HG02763 (cell line): ENCODE results near the gene SEC16B.

ENCODE experiments used
- ATAC-seq: cut with Tn5 transposase; IDR thresholded peaks from one replicate; pipeline ENCODE4 v1.9.1; 2021; ENCODE audit warnings: mild to moderate bottlenecking, moderate library complexity; ENCODE audit not compliant: unreplicated experiment

Gene SEC16B

DNA sequence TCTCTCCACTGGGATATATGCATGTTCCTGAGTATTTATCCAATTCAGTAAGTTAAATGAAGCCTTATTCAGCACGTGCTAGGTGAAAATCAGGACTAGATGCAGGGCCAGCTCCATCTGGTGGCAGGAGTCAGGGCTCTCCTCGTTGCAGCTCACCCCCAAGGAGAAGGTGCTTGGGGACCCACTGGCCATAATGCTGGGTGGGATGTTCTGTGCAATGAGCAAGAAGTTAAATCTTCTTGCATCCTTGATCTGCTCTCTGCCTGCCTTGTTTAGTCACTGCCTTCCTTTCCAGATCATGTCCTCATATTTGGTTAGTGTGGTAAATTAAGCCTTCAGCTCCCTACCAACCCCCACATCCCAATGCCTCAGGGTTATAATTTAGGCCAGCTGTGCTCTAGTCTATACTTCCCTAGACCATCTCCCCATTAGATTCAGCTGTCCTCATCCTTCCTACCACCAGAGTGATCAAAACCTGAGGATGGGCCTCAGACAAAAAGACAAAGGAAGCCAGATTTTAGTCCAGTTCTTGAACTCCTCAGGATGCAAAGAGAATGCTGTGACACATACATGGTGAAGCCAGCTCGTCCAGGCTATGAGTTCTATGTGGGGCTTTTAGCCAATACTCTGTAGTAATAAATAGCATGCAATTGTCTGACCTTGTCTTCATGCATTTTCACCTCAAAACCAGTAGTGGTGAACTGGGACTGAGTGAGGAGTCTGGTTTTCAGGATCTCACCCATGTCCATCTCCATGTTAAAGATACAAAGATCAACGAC, 55.9 kb downstream of the SEC16B start:
- ATAC-seq: no peak

DNA sequence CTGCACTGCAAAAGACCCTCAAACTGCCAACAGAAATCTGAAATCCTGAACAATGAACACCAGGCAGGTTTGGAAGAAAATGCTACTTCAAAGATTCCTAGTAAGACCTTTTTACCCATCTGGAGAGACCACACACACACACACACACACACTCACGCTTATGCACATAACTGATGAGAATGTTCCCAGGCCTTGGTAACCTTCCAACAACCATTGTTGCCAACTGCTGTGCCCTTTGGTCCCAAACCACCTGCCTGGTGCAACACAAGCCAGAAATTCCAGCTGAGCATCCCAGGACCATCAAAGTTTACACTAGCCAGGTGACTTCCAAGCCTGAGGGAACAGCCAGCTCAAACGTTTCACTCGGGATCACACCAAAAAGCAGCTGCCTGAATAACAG, 56.9 kb downstream of the SEC16B start:
- no peak for ATAC-seq

DNA sequence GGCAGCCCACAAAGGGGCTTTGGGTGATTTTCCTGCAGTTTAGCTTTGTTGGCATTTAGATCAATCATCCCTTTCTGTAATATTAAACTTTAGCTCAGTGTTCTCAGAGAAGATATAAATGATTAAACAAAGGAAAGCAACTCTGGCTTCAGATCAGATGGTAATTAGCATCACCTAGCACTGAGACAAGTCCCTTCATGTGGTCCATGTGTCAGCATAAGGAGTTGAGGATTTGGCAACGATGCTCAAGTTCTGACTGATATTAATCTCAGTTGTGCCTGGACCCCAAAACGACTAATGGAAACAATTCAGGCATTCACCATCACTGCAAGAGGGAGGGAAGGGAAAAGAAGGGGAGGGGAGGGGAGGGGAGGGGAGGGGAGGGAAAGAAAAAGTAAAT, 60.4 kb downstream of the SEC16B start:
- no peak for ATAC-seq

DNA sequence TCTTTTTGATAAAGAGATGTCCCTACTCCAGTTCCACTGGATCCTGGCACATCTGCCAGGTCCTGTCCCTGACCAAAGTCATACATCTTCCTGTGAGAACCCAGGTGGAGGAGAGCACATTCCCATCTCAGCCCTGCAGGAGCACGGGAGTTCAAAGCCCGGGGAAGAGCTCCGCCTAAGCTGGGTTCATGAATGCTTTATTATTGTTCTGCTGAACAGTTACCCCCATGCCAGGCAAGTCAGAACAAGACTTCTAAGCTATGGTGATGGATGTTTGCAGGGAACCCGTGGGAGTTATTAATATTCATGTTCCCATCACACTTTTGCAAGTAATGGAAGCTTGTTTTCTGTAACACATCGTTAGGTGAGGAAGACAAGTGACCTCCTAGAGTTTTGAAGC, 62.9 kb downstream of the SEC16B start:
- ATAC-seq: no peak

GRCh38 chr1:177905686-177906085, 64.2 kb downstream of the SEC16B start:
- no peak for ATAC-seq

DNA sequence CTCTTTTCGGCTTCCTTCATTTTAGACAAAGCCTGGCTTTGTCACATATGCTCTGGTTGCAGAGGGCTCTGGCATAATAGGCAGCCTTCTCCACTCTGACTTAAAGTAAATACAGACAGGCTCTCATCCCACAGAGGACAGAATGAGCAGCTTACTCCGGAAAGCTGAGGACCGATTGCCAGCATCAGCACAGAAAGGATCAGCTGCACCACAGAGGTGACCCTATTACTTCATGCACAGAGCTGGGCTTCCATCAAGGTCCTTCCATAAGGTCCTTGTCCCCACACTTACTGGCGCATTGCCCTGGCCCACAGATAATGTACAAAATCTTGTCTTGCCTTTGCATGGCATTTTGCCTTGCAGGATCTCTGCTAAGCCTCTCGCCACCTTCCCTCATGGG, 67.6 kb downstream of the SEC16B start:
- no peak for ATAC-seq

DNA sequence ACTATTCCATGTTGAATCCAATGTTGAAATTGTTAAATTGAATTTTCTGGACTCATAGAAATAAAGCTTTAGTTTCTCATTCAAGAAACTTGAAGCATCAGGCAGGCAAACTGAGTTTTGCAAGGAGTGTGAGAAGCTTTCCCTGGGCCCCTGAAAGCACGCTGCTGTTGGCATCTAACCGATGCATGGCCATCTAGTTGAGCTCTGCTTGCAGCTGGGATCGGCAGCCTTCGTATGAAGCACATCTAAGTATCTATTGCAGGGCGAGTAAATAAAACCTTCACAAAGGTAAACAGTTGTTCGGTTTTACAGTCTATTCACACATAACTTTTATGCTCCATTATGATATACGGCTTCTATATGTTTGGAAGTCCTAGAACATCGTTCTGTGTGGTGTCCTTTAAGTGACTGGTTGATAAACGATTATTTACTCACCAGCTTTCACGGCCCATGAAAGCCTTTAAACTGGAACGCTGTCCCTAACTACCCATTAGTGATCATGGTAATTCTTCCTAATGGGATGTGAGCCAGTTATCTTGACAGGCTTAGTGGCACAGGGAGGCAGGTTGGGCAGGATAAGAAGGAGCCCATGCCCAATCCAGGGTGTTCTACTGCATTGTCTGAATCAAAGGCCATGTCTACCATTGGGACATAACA, 71.7 kb downstream of the SEC16B start:
- ATAC-seq: no peak

- no peak for ATAC-seq
Observed at GRCh38 chr1:177897281-177897997, 72.4 kb downstream of the SEC16B start.
